Duodenal mucosa (tissue), 2 donors: ENCODE results near the gene CLEC19A.

Experiments
- H3K27ac ChIP-seq: one replicate; pipeline ENCODE4 v1.7.0; 2013; ENCODE audit warnings: low read depth, low read length
- H3K27me3 ChIP-seq, 2 donors: one replicate each; pipeline ENCODE4 v1.7.0; 2013; ENCODE audit warnings: low read length in 2 of 2, control low read depth in 1 of 2; ENCODE audit not compliant: insufficient read depth in 2 of 2, control insufficient read depth in 1 of 2
- H3K36me3 ChIP-seq, 2 donors: one replicate each; pipeline ENCODE4 v1.7.0; 2013; ENCODE audit warnings: low read length in 2 of 2, control low read depth in 1 of 2; ENCODE audit not compliant: insufficient read depth in 2 of 2, control insufficient read depth in 1 of 2
- H3K4me1 ChIP-seq, 2 donors: one replicate each; pipeline ENCODE4 v1.7.0; 2013; ENCODE audit warnings: low read length in 2 of 2, control low read depth in 1 of 2; ENCODE audit not compliant: insufficient read depth in 2 of 2, control insufficient read depth in 1 of 2
- H3K4me3 ChIP-seq, 2 donors: one replicate each; pipeline ENCODE4 v1.7.0; 2013; ENCODE audit warnings: low read length in 2 of 2, low read depth in 1 of 2
- H3K9ac ChIP-seq, 2 donors: one replicate each; pipeline ENCODE4 v1.7.0; 2013; ENCODE audit warnings: low read length in 2 of 2, low read depth in 1 of 2
- H3K9me3 ChIP-seq, 2 donors: one replicate each; pipeline ENCODE4 v1.7.0; 2013; ENCODE audit warnings: low read length in 2 of 2, control low read depth in 1 of 2; ENCODE audit not compliant: control insufficient read depth in 1 of 2

Gene CLEC19A

GRCh38 chr16:19344980-19345379 is 59.4 kb downstream of the CLEC19A start:
- no peak overlapping the region for H3K4me3 ChIP-seq
- no peaks in the 10 kb centered on the region for H3K27me3 ChIP-seq
- H3K9ac ChIP-seq: no peak overlapping the region
- no peak overlapping the region for H3K27ac ChIP-seq
- H3K36me3 ChIP-seq: no peaks in the 10 kb centered on the region
- H3K9me3 ChIP-seq: no peaks in the 10 kb centered on the region
- no peaks in the 10 kb centered on the region for H3K4me1 ChIP-seq

- Histone ChIP-seq H3K27me3 (no peaks in the 10 kb centered on the region), H3K4me3 (no peak overlapping the region)
These were observed 60.9 kb downstream of the CLEC19A start for GRCh38 chr16:19346335-19346922.

GRCh38 chr16:19348125-19348524 is 62.6 kb downstream of the CLEC19A start:
- no peaks in the 10 kb centered on the region for H3K27me3 ChIP-seq
- no peak overlapping the region for H3K27ac ChIP-seq
- H3K36me3 ChIP-seq: no peaks in the 10 kb centered on the region

More at GRCh38 chr16:19346335-19346922, 60.9 kb downstream of the CLEC19A start:
- no peaks in the 10 kb centered on the region for H3K4me1 ChIP-seq
- H3K9me3 ChIP-seq: no peaks in the 10 kb centered on the region
- H3K27ac ChIP-seq: no peak overlapping the region
- H3K9ac ChIP-seq: no peak overlapping the region
- no peaks in the 10 kb centered on the region for H3K36me3 ChIP-seq

GRCh38 chr16:19348578-19349315 is 63.2 kb downstream of the CLEC19A start:
- H3K36me3 ChIP-seq: no peaks in the 10 kb centered on the region
- no peak overlapping the region for H3K4me3 ChIP-seq
- no peaks in the 10 kb centered on the region for H3K4me1 ChIP-seq
- no peak overlapping the region for H3K27ac ChIP-seq
- no peaks in the 10 kb centered on the region for H3K9me3 ChIP-seq
- no peak overlapping the region for H3K9ac ChIP-seq
- H3K27me3 ChIP-seq: no peaks in the 10 kb centered on the region

More at GRCh38 chr16:19348125-19348524, 62.6 kb downstream of the CLEC19A start:
- H3K4me3 ChIP-seq: no peak overlapping the region
- no peaks in the 10 kb centered on the region for H3K4me1 ChIP-seq
- H3K9ac ChIP-seq: no peak overlapping the region
- no peaks in the 10 kb centered on the region for H3K9me3 ChIP-seq

- no peaks in the 10 kb centered on the region for H3K9me3 ChIP-seq
- H3K9ac ChIP-seq: no peak overlapping the region
- no peaks in the 10 kb centered on the region for H3K27me3 ChIP-seq
- H3K36me3 ChIP-seq: no peaks in the 10 kb centered on the region
- no peaks in the 10 kb centered on the region for H3K4me1 ChIP-seq
- no peak overlapping the region for H3K4me3 ChIP-seq
- H3K27ac ChIP-seq: no peak overlapping the region
These were observed 68.8 kb downstream of the CLEC19A start for GRCh38 chr16:19354371-19354770.

GRCh38 chr16:19356024-19356952 is 70.8 kb downstream of the CLEC19A start:
- no peaks in the 10 kb centered on the region for H3K36me3 ChIP-seq
- H3K27ac ChIP-seq: no peak overlapping the region
- no peaks in the 10 kb centered on the region for H3K9me3 ChIP-seq
- H3K4me3 ChIP-seq: no peak overlapping the region
- no peak overlapping the region for H3K9ac ChIP-seq
- H3K4me1 ChIP-seq: no peaks in the 10 kb centered on the region
- H3K27me3 ChIP-seq: no peaks in the 10 kb centered on the region

- H3K36me3 ChIP-seq: no peaks in the 10 kb centered on the region
- H3K27me3 ChIP-seq: no peaks in the 10 kb centered on the region
These were observed 74.0 kb downstream of the CLEC19A start for GRCh38 chr16:19359556-19359955.

More at GRCh38 chr16:19359556-19359955, 74.0 kb downstream of the CLEC19A start:
- H3K9me3 ChIP-seq: no peaks in the 10 kb centered on the region
- H3K9ac ChIP-seq: no peak overlapping the region
- no peaks in the 10 kb centered on the region for H3K4me1 ChIP-seq
- no peak overlapping the region for H3K4me3 ChIP-seq
- no peak overlapping the region for H3K27ac ChIP-seq
